GM12878 (cell line): Measurements from ENCODE around the gene MAST2.

Source experiments
- CBFB ChIP-seq: IDR thresholded peaks from 2 replicates; pipeline ENCODE4 v1.6.1; 2016; ENCODE audit warnings: antibody characterized with exemption, low read depth
- CEBPB ChIP-seq, 2 experiments: fragments of 150-350 bp in 1 of 2; IDR thresholded peaks; 2 replicates each; pipeline ENCODE4 v1.6.1; 2012 to 2014; ENCODE audit warnings: low read depth in 2 of 2, low read length in 2 of 2, borderline replicate concordance in 1 of 2, inconsistent platforms in 1 of 2
- EGR1 ChIP-seq, 2 experiments: IDR thresholded peaks; 1 replicate in 1 of 2; 2 replicates in 1 of 2; pipeline ENCODE4 v1.6.1; 2011 to 2012; ENCODE audit warnings: low read depth in 2 of 2, low read length in 2 of 2, borderline replicate concordance in 1 of 2, mild to moderate bottlenecking in 1 of 2, moderate library complexity in 1 of 2
- EZH2 ChIP-seq: IDR thresholded peaks from 2 replicates; pipeline ENCODE4 v1.6.1; 2012; ENCODE audit warnings: low read depth, mild to moderate bottlenecking, control low read depth, inconsistent platforms, low read length, borderline replicate concordance; ENCODE audit not compliant: control insufficient read depth
- GABPA ChIP-seq: IDR thresholded peaks from 2 replicates; pipeline ENCODE4 v1.6.1; 2014; ENCODE audit warnings: antibody characterized with exemption, low read depth, mild to moderate bottlenecking, inconsistent platforms
- JUNB ChIP-seq: IDR thresholded peaks from 2 replicates; pipeline ENCODE4 v1.6.1; 2016; ENCODE audit warnings: antibody characterized with exemption, mild to moderate bottlenecking
- JUND ChIP-seq: IDR thresholded peaks from 2 replicates; pipeline ENCODE4 v1.6.1; 2012; ENCODE audit warnings: low read depth, mild to moderate bottlenecking, low read length, improper control_type of control experiment, moderate library complexity
- MYB ChIP-seq: fragments of 150-350 bp; IDR thresholded peaks from 2 replicates; pipeline ENCODE4 v1.6.1; 2014; ENCODE audit warnings: mild to moderate bottlenecking, low read depth, low read length, borderline replicate concordance
- NFIC ChIP-seq: IDR thresholded peaks from 2 replicates; pipeline ENCODE4 v1.6.1; 2012; ENCODE audit warnings: low read depth, mild to moderate bottlenecking, inconsistent platforms, low read length, moderate library complexity
- POLR2A ChIP-seq: IDR thresholded peaks from 2 replicates; pipeline ENCODE4 v1.6.1; 2011; ENCODE audit warnings: low read depth, mild to moderate bottlenecking, low read length
- RCOR1 ChIP-seq: conservative IDR thresholded peaks from 2 replicates; pipeline ENCODE4 v1.6.1; 2012; ENCODE audit warnings: low read depth, low read length, improper control_type of control experiment
- SMAD1 ChIP-seq: fragments of 450-650 bp; IDR thresholded peaks from 2 replicates; pipeline ENCODE4 v1.6.1; 2018; ENCODE audit warnings: mild to moderate bottlenecking, low read depth; ENCODE audit not compliant: partially characterized antibody
- SUZ12 ChIP-seq: fragments of 200-600 bp; sonication (generic); IDR thresholded peaks from one replicate; pipeline ENCODE4 v1.6.1; 2018; ENCODE audit warnings: antibody characterized with exemption, mild to moderate bottlenecking; ENCODE audit not compliant: unreplicated experiment
- TF ChIP-seq, protein P1 (sequence below): IDR thresholded peaks from 2 replicates; pipeline ENCODE4 v1.6.1; 2012; ENCODE audit warnings: mild to moderate bottlenecking, low read depth, low read length

DNA sequence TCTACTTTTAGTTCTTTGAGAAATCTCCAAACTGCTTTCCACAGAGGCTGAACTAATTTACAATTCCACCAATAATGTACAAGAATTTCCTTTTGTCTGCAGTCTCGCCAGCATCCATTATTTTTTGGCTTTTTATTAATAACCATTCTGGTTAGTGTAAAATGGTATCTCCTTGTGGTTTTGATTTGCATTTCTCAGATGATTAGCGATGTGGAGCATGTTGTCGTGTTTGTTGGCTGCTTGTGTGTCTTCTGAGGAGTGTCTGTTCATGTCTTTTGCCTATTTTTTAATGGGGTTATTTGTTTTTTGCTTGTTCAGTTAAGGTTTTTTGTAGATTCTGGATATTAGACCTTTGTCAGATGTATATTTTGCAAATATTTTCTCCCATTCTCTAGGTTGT, 131.5 kb downstream of the MAST2 start:
- no peak for TF ChIP-seq NFIC
- TF ChIP-seq SUZ12 = no peak
- TF ChIP-seq CBFB = no peak
- no peak for TF ChIP-seq EZH2
- TF ChIP-seq JUNB = no peak
- TF ChIP-seq SMAD1 = no peak
- TF ChIP-seq JUND = no peak
- no peak for TF ChIP-seq RCOR1
- TF ChIP-seq CEBPB (IDR thresholded peaks at IDR 0.05; ENCODE audit: borderline replicate concordance in 1 of 2, low read depth in 2 of 2, low read length in 2 of 2) = no peak
- TF ChIP-seq EGR1 (IDR thresholded peaks at IDR 0.05; ENCODE audit: borderline replicate concordance in 1 of 2, low read depth in 2 of 2, low read length in 2 of 2) = no peak
- TF ChIP-seq POLR2A = no peak
- TF ChIP-seq GABPA = no peak
- TF ChIP-seq, protein P1, sequence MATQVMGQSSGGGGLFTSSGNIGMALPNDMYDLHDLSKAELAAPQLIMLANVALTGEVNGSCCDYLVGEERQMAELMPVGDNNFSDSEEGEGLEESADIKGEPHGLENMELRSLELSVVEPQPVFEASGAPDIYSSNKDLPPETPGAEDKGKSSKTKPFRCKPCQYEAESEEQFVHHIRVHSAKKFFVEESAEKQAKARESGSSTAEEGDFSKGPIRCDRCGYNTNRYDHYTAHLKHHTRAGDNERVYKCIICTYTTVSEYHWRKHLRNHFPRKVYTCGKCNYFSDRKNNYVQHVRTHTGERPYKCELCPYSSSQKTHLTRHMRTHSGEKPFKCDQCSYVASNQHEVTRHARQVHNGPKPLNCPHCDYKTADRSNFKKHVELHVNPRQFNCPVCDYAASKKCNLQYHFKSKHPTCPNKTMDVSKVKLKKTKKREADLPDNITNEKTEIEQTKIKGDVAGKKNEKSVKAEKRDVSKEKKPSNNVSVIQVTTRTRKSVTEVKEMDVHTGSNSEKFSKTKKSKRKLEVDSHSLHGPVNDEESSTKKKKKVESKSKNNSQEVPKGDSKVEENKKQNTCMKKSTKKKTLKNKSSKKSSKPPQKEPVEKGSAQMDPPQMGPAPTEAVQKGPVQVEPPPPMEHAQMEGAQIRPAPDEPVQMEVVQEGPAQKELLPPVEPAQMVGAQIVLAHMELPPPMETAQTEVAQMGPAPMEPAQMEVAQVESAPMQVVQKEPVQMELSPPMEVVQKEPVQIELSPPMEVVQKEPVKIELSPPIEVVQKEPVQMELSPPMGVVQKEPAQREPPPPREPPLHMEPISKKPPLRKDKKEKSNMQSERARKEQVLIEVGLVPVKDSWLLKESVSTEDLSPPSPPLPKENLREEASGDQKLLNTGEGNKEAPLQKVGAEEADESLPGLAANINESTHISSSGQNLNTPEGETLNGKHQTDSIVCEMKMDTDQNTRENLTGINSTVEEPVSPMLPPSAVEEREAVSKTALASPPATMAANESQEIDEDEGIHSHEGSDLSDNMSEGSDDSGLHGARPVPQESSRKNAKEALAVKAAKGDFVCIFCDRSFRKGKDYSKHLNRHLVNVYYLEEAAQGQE = no peak
- no peak for TF ChIP-seq MYB
